SU-DHL-6 (cell line): Measurements from ENCODE around the gene LRP2.

Source experiments
- EZH2phosphoT487 ChIP-seq: fragments of 200-600 bp; sonication (generic), shearing (Covaris generic); conservative IDR thresholded peaks from 2 replicates; pipeline ENCODE4 v1.6.1; 2018; ENCODE audit warnings: mild to moderate bottlenecking, antibody characterized with exemption, low read length, moderate library complexity, mixed read lengths
- TF ChIP-seq, protein P1 (sequence below): fragments of 200-600 bp; sonication (generic); IDR thresholded peaks from one replicate; pipeline ENCODE4 v1.5.1; 2017; ENCODE audit warnings: antibody characterized with exemption, mild to moderate bottlenecking, low read length, moderate library complexity; ENCODE audit not compliant: insufficient read depth, poor library complexity, severe bottlenecking

DNA sequence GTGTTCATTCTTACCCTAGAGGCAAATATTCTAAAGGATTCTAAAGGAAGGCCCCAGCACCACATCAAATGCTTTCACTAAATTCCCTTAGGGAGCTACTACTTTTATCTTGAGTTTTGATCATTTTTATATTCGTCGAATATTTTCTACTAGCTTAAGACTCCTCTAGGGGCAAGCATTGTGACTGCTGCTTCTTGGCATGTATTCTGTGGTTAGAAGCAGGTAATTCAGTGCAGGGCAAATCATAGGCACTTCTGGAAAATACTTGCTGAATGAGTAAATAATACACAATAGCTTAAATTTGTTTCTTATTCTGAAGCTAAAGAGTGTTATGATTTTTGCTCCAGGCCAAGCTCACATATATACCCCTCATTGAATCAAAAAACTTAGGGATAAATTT, 136.4 kb downstream of the LRP2 start:
- TF ChIP-seq, protein P1, sequence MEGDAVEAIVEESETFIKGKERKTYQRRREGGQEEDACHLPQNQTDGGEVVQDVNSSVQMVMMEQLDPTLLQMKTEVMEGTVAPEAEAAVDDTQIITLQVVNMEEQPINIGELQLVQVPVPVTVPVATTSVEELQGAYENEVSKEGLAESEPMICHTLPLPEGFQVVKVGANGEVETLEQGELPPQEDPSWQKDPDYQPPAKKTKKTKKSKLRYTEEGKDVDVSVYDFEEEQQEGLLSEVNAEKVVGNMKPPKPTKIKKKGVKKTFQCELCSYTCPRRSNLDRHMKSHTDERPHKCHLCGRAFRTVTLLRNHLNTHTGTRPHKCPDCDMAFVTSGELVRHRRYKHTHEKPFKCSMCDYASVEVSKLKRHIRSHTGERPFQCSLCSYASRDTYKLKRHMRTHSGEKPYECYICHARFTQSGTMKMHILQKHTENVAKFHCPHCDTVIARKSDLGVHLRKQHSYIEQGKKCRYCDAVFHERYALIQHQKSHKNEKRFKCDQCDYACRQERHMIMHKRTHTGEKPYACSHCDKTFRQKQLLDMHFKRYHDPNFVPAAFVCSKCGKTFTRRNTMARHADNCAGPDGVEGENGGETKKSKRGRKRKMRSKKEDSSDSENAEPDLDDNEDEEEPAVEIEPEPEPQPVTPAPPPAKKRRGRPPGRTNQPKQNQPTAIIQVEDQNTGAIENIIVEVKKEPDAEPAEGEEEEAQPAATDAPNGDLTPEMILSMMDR, result no peak
- no peak for TF ChIP-seq EZH2phosphoT487
